ENCODE data around the gene OR2T3. TPM values are rescaled to one million over a fixed set of nuclear protein-coding genes. Genes with fewer than 3 reads are reported as not detected.
"Not testable (repeated sequence)": the region's sequence is repeated elsewhere in the genome, so short reads cannot be mapped to it uniquely, and the experiment has no call there.

Gene OR2T3
- total and polyA plus RNA-seq, 4 experiments from 2014 or later = not detected

- H3K27me3 Mint-ChIP-seq; H3K27ac ChIP-seq (ENCODE audit: low read depth, low read length); POLR2A ChIA-PET (ENCODE audit: partially characterized antibody); CTCF ChIA-PET (ENCODE audit: partially characterized antibody); H3K4me1 Mint-ChIP-seq; H3K9me3 ChIP-seq (ENCODE audit: control insufficient read depth in 1 of 2, low read length in 2 of 2); intact Hi-C loops (cut with micrococcal nuclease); H3K36me3 Mint-ChIP-seq; H3K4me1 ChIP-seq (ENCODE audit: insufficient read depth, low read length); DNase-seq; H3K4me3 Mint-ChIP-seq; H3K36me3 ChIP-seq (ENCODE audit: insufficient read depth, low read length); H3K9me3 Mint-ChIP-seq; H3K27ac Mint-ChIP-seq; H3K4me3 ChIP-seq (ENCODE audit: low read length in 2 of 2); H3K27me3 ChIP-seq (ENCODE audit: insufficient read depth, low read length): not testable (repeated sequence)
Observed at GRCh38 chr1:248510217-248510616, 37.1 kb downstream of the OR2T3 start.

GRCh38 chr1:248521856-248522255 is 48.7 kb downstream of the OR2T3 start:
- peaks cover 0 to 4% of the 10 kb centered on the region in 2 donors for H3K36me3 Mint-ChIP-seq
- no peak overlapping the region for H3K27ac Mint-ChIP-seq
- DNase-seq = no peak
- peaks cover 0 to 10% (median 4%) of the 10 kb centered on the region in 8 donors for H3K9me3 Mint-ChIP-seq
- H3K4me3 ChIP-seq (ENCODE audit: low read length in 2 of 2) = no peak overlapping the region
- H3K9me3 ChIP-seq (ENCODE audit: control insufficient read depth in 1 of 2, low read length in 2 of 2) = no peaks in the 10 kb centered on the region
- ChIA-PET CTCF (ENCODE audit: partially characterized antibody) (no interaction called here), POLR2A (ENCODE audit: partially characterized antibody) (no interaction called here)
- H3K4me1 Mint-ChIP-seq = no peaks in the 10 kb centered on the region
- intact Hi-C loops (cut with micrococcal nuclease) = no loop called here
- H3K4me1 ChIP-seq (ENCODE audit: insufficient read depth, low read length) = no peaks in the 10 kb centered on the region
- H3K27ac ChIP-seq (ENCODE audit: low read depth, low read length) = no peak overlapping the region
- H3K27me3 ChIP-seq (ENCODE audit: insufficient read depth, low read length) = no peaks in the 10 kb centered on the region
- H3K36me3 ChIP-seq (ENCODE audit: insufficient read depth, low read length) = no peaks in the 10 kb centered on the region
- H3K4me3 Mint-ChIP-seq = no peak overlapping the region
- peaks cover 2 to 3% of the 10 kb centered on the region in 2 donors for H3K27me3 Mint-ChIP-seq

Other genes with a start within 250 kb of the OR2T3 start
- gene OR2M4, start 241.9 kb upstream of the OR2T3 start, total RNA-seq = not detected
- not detected for gene OR2M4, start 241.9 kb upstream of the OR2T3 start, polyA plus RNA-seq
- not detected for gene OR2T33, start 195.4 kb upstream of the OR2T3 start, total RNA-seq
- gene OR2T33, start 195.4 kb upstream of the OR2T3 start, polyA plus RNA-seq = not detected
- gene OR2T12, start 169.9 kb upstream of the OR2T3 start, total RNA-seq = not detected
- not detected for gene OR2T12, start 169.9 kb upstream of the OR2T3 start, polyA plus RNA-seq
- not detected for gene OR2M7, start 148.8 kb upstream of the OR2T3 start, total RNA-seq
- gene OR2M7, start 148.8 kb upstream of the OR2T3 start, polyA plus RNA-seq = not detected
- gene OR14C36, start 124.6 kb upstream of the OR2T3 start, total RNA-seq = not detected
- not detected for gene OR14C36, start 124.6 kb upstream of the OR2T3 start, polyA plus RNA-seq
- gene OR2T4, start 111.7 kb upstream of the OR2T3 start, total RNA-seq = not detected
- not detected for gene OR2T4, start 111.7 kb upstream of the OR2T3 start, polyA plus RNA-seq
- gene OR2T6, start 97.6 kb upstream of the OR2T3 start, total RNA-seq = not detected
- gene OR2T6, start 97.6 kb upstream of the OR2T3 start, polyA plus RNA-seq = not detected
- gene OR2T1, start 70.3 kb upstream of the OR2T3 start, total RNA-seq = not detected
- gene OR2T1, start 70.3 kb upstream of the OR2T3 start, polyA plus RNA-seq = not detected
- not detected for gene OR2T2, start 27.7 kb upstream of the OR2T3 start, total RNA-seq
- not detected for gene OR2T2, start 27.7 kb upstream of the OR2T3 start, polyA plus RNA-seq
- gene OR2T5, start 15.2 kb downstream of the OR2T3 start, total RNA-seq = not detected
- not detected for gene OR2T5, start 15.2 kb downstream of the OR2T3 start, polyA plus RNA-seq
- not detected for gene OR2G6, start 34.7 kb downstream of the OR2T3 start, total RNA-seq
- gene OR2G6, start 34.7 kb downstream of the OR2T3 start, polyA plus RNA-seq = not detected
- not detected for gene OR2T29, start 89.4 kb downstream of the OR2T3 start, total RNA-seq
- gene OR2T29, start 89.4 kb downstream of the OR2T3 start, polyA plus RNA-seq = not detected
- gene OR2T34, start 101.4 kb downstream of the OR2T3 start, total RNA-seq = not detected
- gene OR2T34, start 101.4 kb downstream of the OR2T3 start, polyA plus RNA-seq = under 1 TPM in 1 of 2 donors, not detected in 1; 0.32 TPM
- not detected for gene OR2T10, start 124.3 kb downstream of the OR2T3 start, total RNA-seq
- gene OR2T10, start 124.3 kb downstream of the OR2T3 start, polyA plus RNA-seq = not detected
- gene OR2T11, start 161.7 kb downstream of the OR2T3 start, total RNA-seq = not detected
- gene OR2T11, start 161.7 kb downstream of the OR2T3 start, polyA plus RNA-seq = not detected
- gene OR2T35, start 171.9 kb downstream of the OR2T3 start, total RNA-seq = not detected
- gene OR2T35, start 171.9 kb downstream of the OR2T3 start, polyA plus RNA-seq = not detected
- not detected for gene OR2T27, start 182.2 kb downstream of the OR2T3 start, total RNA-seq
- gene OR2T27, start 182.2 kb downstream of the OR2T3 start, polyA plus RNA-seq = not detected
- not detected for gene OR14I1, start 229.4 kb downstream of the OR2T3 start, total RNA-seq
- not detected for gene OR14I1, start 229.4 kb downstream of the OR2T3 start, polyA plus RNA-seq